K562 (cell line): Measurements from ENCODE around the gene SMC1A.
"Not testable (repeated sequence)": the region's sequence is repeated elsewhere in the genome, so short reads cannot be mapped to it uniquely, and the experiment has no call there.

Source experiments
- EZH2 ChIP-seq: IDR thresholded peaks from 2 replicates; pipeline ENCODE4 v1.6.1; 2012; ENCODE audit warnings: low read depth, mild to moderate bottlenecking, inconsistent platforms, low read length, borderline replicate concordance
- FOS ChIP-seq: IDR thresholded peaks from 3 replicates; pipeline ENCODE4 v1.6.1; 2011; ENCODE audit not compliant: insufficient read length; ENCODE audit errors: extremely low read depth
- GTF2F1 ChIP-seq: IDR thresholded peaks from 2 replicates; pipeline ENCODE4 v1.6.1; 2011; ENCODE audit warnings: low read depth, low read length, improper control_type of control experiment
- LARP7 ChIP-seq: fragments of 450-650 bp; IDR thresholded peaks from 2 replicates; pipeline ENCODE4 v1.6.1; 2016
- MAFF ChIP-seq: IDR thresholded peaks from 2 replicates; pipeline ENCODE4 v1.6.1; 2012; ENCODE audit warnings: low read length, improper control_type of control experiment
- POLR2A ChIP-seq: fragments of 450-650 bp; conservative IDR thresholded peaks from 2 replicates; pipeline ENCODE4 v1.6.1; 2016
- SMARCE1 ChIP-seq: fragments of 450-650 bp; IDR thresholded peaks from 2 replicates; pipeline ENCODE4 v1.7.1; 2016; ENCODE audit warnings: mild to moderate bottlenecking
- TBP ChIP-seq: optimal IDR thresholded peaks from 2 replicates; pipeline ENCODE3; 2011; ENCODE audit warnings: low read depth, low read length, improper control_type of control experiment
- ZNF384 ChIP-seq: IDR thresholded peaks from 2 replicates; pipeline ENCODE4 v1.6.1; 2012; ENCODE audit warnings: low read depth, low read length, improper control_type of control experiment
- TF ChIP-seq, protein P1 (sequence below), 3 experiments: IDR thresholded peaks in 2 of 3; conservative IDR thresholded peaks in 1 of 3; 2 replicates each; pipeline ENCODE4 v1.5.1; 2011 to 2012; ENCODE audit warnings: low read length in 3 of 3, mild to moderate bottlenecking in 3 of 3, control low read depth in 2 of 3, improper control_type of control experiment in 1 of 3, inconsistent platforms in 1 of 3, low read depth in 1 of 3, mixed read lengths in 1 of 3, moderate library complexity in 1 of 3; ENCODE audit not compliant: insufficient read depth in 2 of 3

DNA sequence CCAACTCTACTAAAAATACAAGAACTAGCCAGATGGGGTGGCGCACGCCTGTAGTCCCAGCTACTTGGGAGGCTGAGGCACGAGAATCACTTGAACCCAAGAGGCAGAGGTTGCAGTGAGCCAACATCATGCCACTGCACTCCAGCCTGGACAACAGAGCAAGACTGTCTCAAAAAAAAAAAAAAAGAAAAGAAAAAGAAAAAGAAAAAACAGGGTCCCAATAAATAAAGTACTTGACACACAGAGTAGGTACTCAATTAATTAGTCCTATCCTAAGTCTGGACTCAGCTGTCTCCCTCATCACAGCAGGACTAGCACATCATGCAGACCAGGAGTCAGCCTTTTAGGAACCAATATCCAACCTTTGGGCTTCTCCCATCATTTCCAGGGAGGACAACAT, 2.1 kb downstream of the SMC1A start:
- TF ChIP-seq EZH2, GTF2F1, POLR2A, SMARCE1, TBP, FOS, LARP7, MAFF, ZNF384: not testable (repeated sequence)
- TF ChIP-seq, protein P1, sequence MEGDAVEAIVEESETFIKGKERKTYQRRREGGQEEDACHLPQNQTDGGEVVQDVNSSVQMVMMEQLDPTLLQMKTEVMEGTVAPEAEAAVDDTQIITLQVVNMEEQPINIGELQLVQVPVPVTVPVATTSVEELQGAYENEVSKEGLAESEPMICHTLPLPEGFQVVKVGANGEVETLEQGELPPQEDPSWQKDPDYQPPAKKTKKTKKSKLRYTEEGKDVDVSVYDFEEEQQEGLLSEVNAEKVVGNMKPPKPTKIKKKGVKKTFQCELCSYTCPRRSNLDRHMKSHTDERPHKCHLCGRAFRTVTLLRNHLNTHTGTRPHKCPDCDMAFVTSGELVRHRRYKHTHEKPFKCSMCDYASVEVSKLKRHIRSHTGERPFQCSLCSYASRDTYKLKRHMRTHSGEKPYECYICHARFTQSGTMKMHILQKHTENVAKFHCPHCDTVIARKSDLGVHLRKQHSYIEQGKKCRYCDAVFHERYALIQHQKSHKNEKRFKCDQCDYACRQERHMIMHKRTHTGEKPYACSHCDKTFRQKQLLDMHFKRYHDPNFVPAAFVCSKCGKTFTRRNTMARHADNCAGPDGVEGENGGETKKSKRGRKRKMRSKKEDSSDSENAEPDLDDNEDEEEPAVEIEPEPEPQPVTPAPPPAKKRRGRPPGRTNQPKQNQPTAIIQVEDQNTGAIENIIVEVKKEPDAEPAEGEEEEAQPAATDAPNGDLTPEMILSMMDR (IDR thresholded peaks at IDR 0.05 in 2 of 3, conservative IDR thresholded peaks at IDR 0.05 in 1 of 3; ENCODE audit: insufficient read depth in 2 of 3, low read depth in 1 of 3, low read length in 3 of 3) = not testable (repeated sequence)
